Neural progenitor cell (in vitro differentiated cells): ENCODE data around the gene THSD1. TPM values are rescaled to one million over a fixed set of nuclear protein-coding genes. Genes with fewer than 3 reads are reported as not detected.
A peak's percentile ranks its signal among the peaks of the same experiment; 100 is the strongest.

Source experiments
- DNase-seq: peaks from one replicate; pipeline ENCODE4 v3.0.0-alpha.2; 2016; ENCODE audit warnings: low spot score
- H2AFZ ChIP-seq: fragments of 200-600 bp; sonication (generic); replicated peaks from 2 replicates; pipeline ENCODE4 v1.6.1; 2016; ENCODE audit warnings: antibody characterized with exemption
- H3F3A ChIP-seq: fragments of 200-600 bp; sonication (generic); 2 replicates; pipeline ENCODE4 v1.6.1; 2016; ENCODE audit warnings: antibody characterized with exemption, low read depth
- H3K27ac ChIP-seq: fragments of 200-600 bp; sonication (generic); 2 replicates; pipeline ENCODE4 v1.5.1; 2016; ENCODE audit warnings: mild to moderate bottlenecking
- H3K27me3 ChIP-seq: fragments of 200-600 bp; sonication (generic); 2 replicates; pipeline ENCODE4 v1.6.1; 2016; ENCODE audit warnings: mild to moderate bottlenecking, moderate library complexity
- H3K36me3 ChIP-seq: fragments of 200-600 bp; sonication (generic); 2 replicates; pipeline ENCODE4 v1.5.1; 2016
- H3K4me1 ChIP-seq: fragments of 200-600 bp; sonication (generic); 2 replicates; pipeline ENCODE4 v1.6.1; 2016; ENCODE audit warnings: mixed run types
- H3K4me2 ChIP-seq: fragments of 200-600 bp; sonication (generic); 2 replicates; pipeline ENCODE4 v1.6.1; 2016
- H3K4me3 ChIP-seq: fragments of 200-600 bp; sonication (generic); 2 replicates; pipeline ENCODE4 v1.5.1; 2016
- H3K79me2 ChIP-seq: fragments of 200-600 bp; sonication (generic); 2 replicates; pipeline ENCODE4 v1.6.1; 2016; ENCODE audit warnings: low read depth
- H3K9ac ChIP-seq: fragments of 200-600 bp; sonication (generic); 2 replicates; pipeline ENCODE4 v1.6.1; 2016
- H3K9me3 ChIP-seq: fragments of 200-600 bp; sonication (generic); 2 replicates; pipeline ENCODE4 v1.5.1; 2016; ENCODE audit warnings: low read depth
- H4K20me1 ChIP-seq: fragments of 200-600 bp; sonication (generic); 2 replicates; pipeline ENCODE4 v1.6.1; 2016; ENCODE audit warnings: low read depth
- H3K27ac Mint-ChIP-seq: 3 replicates; pipeline ENCODE4 v1.8.0; 2021; ENCODE audit warnings: mixed read lengths
- H3K27me3 Mint-ChIP-seq: 2 replicates; pipeline ENCODE4 v1.8.0; 2022; ENCODE audit warnings: low read depth, mild to moderate bottlenecking, inconsistent platforms, moderate library complexity, mixed read lengths; ENCODE audit not compliant: insufficient read depth
- H3K36me3 Mint-ChIP-seq: 3 replicates; pipeline ENCODE4 v1.8.0; 2021; ENCODE audit warnings: mixed read lengths
- H3K4me1 Mint-ChIP-seq: 3 replicates; pipeline ENCODE4 v1.8.0; 2021; ENCODE audit warnings: mixed read lengths
- H3K4me3 Mint-ChIP-seq: 3 replicates; pipeline ENCODE4 v1.8.0; 2021; ENCODE audit warnings: mild to moderate bottlenecking, moderate library complexity, mixed read lengths
- H3K9me3 Mint-ChIP-seq: 3 replicates; pipeline ENCODE4 v1.8.0; 2020; ENCODE audit warnings: mixed read lengths
- EZH2 ChIP-seq: fragments of 200-600 bp; sonication (generic); IDR thresholded peaks from 2 replicates; pipeline ENCODE4 v1.6.1; 2017; ENCODE audit warnings: antibody characterized with exemption, mild to moderate bottlenecking, moderate library complexity
- EZH2phosphoT487 ChIP-seq: fragments of 200-600 bp; sonication (generic); IDR thresholded peaks from 2 replicates; pipeline ENCODE4 v1.6.1; 2017; ENCODE audit warnings: antibody characterized with exemption
- total RNA-seq: library from RNA; depleted of rRNA; stranded (reverse); fragments of >200 nt; gene quantifications from 2 replicates; pipeline ENCODE4 v1.2.3, GENCODE V29; 2015; ENCODE audit warnings: low replicate concordance
- TF ChIP-seq, protein P1 (sequence below): fragments of 200-600 bp; sonication (generic); IDR thresholded peaks from 2 replicates; pipeline ENCODE4 v1.5.1; 2017; ENCODE audit warnings: antibody characterized with exemption, mild to moderate bottlenecking

The THSD1 gene
- total RNA-seq, 1 donor from 2014 or later, result 0.45 TPM

DNA sequence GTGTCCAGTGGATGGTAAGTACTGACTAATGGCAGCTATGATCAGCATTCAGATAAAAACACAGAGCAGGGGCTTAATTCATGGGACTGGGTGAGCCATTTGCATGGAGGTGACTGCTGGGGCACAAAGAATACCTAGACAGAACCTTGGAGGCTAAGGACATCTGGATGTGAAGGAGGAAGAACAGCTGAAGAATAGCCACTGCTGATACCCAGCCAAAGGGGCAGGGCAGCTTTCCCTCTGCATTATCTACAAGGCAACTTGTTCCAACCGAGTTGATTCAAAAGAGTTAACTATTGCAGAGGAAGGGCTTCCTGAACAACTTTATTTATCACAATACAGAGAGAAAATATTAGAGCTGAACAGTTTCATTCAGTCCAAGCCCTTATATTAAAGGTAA is 13.1 kb upstream of the THSD1 start:
- Mint-ChIP-seq H3K36me3 (peaks cover 38% of the 10 kb centered on the region), H3K9me3 (no peaks in the 10 kb centered on the region), H3K4me3 (no peak overlapping the region), H3K27me3 (no peaks in the 10 kb centered on the region), H3K4me1 (no peaks in the 10 kb centered on the region), H3K27ac (peak overlapping the region; percentile 46)
- H3K27me3 ChIP-seq, result no peaks in the 10 kb centered on the region
- no peaks in the 10 kb centered on the region for H3K79me2 ChIP-seq
- no peak overlapping the region for H2AFZ ChIP-seq
- DNase-seq, result no peak
- H3K36me3 ChIP-seq, result peaks cover 10% of the 10 kb centered on the region
- H3F3A ChIP-seq, result no peaks in the 10 kb centered on the region
- no peak overlapping the region for H3K4me2 ChIP-seq
- no peak overlapping the region for H3K27ac ChIP-seq
- no peak overlapping the region for H3K4me3 ChIP-seq
- H3K9ac ChIP-seq, result no peak overlapping the region
- no peaks in the 10 kb centered on the region for H4K20me1 ChIP-seq
- no peaks in the 10 kb centered on the region for H3K4me1 ChIP-seq
- no peaks in the 10 kb centered on the region for H3K9me3 ChIP-seq
- TF ChIP-seq EZH2 (no peak), EZH2phosphoT487 (no peak)
- TF ChIP-seq, protein P1, sequence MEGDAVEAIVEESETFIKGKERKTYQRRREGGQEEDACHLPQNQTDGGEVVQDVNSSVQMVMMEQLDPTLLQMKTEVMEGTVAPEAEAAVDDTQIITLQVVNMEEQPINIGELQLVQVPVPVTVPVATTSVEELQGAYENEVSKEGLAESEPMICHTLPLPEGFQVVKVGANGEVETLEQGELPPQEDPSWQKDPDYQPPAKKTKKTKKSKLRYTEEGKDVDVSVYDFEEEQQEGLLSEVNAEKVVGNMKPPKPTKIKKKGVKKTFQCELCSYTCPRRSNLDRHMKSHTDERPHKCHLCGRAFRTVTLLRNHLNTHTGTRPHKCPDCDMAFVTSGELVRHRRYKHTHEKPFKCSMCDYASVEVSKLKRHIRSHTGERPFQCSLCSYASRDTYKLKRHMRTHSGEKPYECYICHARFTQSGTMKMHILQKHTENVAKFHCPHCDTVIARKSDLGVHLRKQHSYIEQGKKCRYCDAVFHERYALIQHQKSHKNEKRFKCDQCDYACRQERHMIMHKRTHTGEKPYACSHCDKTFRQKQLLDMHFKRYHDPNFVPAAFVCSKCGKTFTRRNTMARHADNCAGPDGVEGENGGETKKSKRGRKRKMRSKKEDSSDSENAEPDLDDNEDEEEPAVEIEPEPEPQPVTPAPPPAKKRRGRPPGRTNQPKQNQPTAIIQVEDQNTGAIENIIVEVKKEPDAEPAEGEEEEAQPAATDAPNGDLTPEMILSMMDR, result no peak

DNA sequence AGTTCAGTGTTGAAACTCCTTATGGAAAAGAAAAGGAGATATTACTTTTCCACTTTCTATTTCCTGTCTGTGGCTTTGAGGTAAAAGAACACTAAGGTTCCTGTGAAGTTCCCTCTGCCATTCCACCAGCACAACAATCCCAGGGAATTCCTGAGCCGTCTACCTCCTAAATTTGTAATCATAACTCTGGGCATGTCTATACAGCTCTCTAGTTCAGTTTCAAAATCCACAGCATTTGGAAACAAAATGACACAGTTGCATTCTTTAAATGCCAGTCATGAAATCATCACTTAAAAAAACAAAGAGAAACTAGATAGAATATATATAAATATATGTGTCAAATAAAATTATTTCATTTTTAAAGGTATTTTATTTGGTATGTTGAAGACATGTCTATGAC is 9.0 kb upstream of the THSD1 start:
- Histone ChIP-seq H2AFZ (no peak overlapping the region), H3K9me3 (no peaks in the 10 kb centered on the region), H3K27ac (no peak overlapping the region), H3K79me2 (no peaks in the 10 kb centered on the region), H4K20me1 (no peaks in the 10 kb centered on the region), H3K9ac (no peak overlapping the region), H3K36me3 (peaks cover 3% of the 10 kb centered on the region), H3K4me2 (no peak overlapping the region), H3K4me1 (no peaks in the 10 kb centered on the region), H3K27me3 (no peaks in the 10 kb centered on the region), H3F3A (no peaks in the 10 kb centered on the region), H3K4me3 (no peak overlapping the region)
- Mint-ChIP-seq H3K27me3 (no peaks in the 10 kb centered on the region), H3K4me1 (no peaks in the 10 kb centered on the region), H3K36me3 (peaks cover 28% of the 10 kb centered on the region), H3K9me3 (no peaks in the 10 kb centered on the region), H3K4me3 (no peak overlapping the region), H3K27ac (no peak overlapping the region)
- no peak for DNase-seq
- TF ChIP-seq EZH2phosphoT487 (no peak), EZH2 (no peak)
- TF ChIP-seq, protein P1, result no peak

DNA sequence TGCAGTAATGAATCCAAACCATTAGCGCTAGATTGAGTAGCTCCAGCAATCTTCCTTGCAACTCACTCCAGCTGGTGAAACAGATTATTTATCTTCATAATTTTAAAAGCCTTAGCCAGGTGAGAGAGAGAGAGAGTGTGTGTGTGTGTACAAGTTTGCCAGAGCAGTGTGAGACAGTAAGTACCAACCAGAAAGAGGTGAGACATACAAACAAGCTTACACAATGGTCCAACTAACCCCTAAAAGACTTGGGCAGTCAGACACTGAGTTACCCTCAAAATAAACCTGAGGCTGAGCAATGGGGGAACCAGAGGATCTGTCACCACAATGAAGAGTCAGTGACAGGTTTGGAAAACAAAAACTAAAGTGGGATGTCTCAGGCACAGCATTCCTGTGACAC is 8.1 kb upstream of the THSD1 start:
- H3K4me1 ChIP-seq, result no peaks in the 10 kb centered on the region
- Mint-ChIP-seq H3K36me3 (peaks cover 25% of the 10 kb centered on the region), H3K27me3 (no peaks in the 10 kb centered on the region), H3K27ac (no peak overlapping the region), H3K4me1 (no peaks in the 10 kb centered on the region), H3K4me3 (no peak overlapping the region), H3K9me3 (no peaks in the 10 kb centered on the region)
- H3K79me2 ChIP-seq, result no peaks in the 10 kb centered on the region
- no peaks in the 10 kb centered on the region for H4K20me1 ChIP-seq
- H3K36me3 ChIP-seq, result peaks cover 3% of the 10 kb centered on the region
- no peak overlapping the region for H3K9ac ChIP-seq
- no peak overlapping the region for H2AFZ ChIP-seq
- H3K27me3 ChIP-seq, result no peaks in the 10 kb centered on the region
- no peaks in the 10 kb centered on the region for H3K9me3 ChIP-seq
- no peak for DNase-seq
- no peak overlapping the region for H3K27ac ChIP-seq
- H3K4me3 ChIP-seq, result no peak overlapping the region
- TF ChIP-seq, protein P1, result no peak
- TF ChIP-seq EZH2phosphoT487, result no peak
- no peak for TF ChIP-seq EZH2
- no peaks in the 10 kb centered on the region for H3F3A ChIP-seq
- H3K4me2 ChIP-seq, result no peak overlapping the region

DNA sequence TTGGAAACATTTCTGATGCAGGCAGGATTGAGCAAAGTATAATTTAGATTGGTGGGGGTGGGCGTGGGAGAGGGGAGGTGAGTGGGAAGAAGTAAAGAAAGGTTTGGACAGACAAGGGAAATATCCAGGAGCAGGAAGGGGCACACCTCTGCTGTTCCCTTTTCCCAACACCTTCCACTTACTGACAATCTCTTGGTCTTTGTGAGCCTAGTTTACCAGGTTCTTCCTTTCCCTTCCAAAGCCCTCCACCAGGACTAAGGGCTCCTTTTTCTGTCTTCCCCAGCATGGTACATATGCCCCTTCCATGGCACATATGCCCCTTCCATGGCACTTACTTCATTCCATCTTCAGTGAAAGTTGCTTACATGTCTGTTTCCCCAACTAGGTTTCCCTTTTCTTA is 6.2 kb upstream of the THSD1 start:
- Mint-ChIP-seq H3K27ac (no peak overlapping the region), H3K4me3 (no peak overlapping the region), H3K36me3 (peaks cover 24% of the 10 kb centered on the region), H3K27me3 (no peaks in the 10 kb centered on the region), H3K9me3 (no peaks in the 10 kb centered on the region), H3K4me1 (no peaks in the 10 kb centered on the region)
- Histone ChIP-seq H3K27ac (no peak overlapping the region), H3K79me2 (no peaks in the 10 kb centered on the region), H3K9me3 (no peaks in the 10 kb centered on the region), H3K9ac (no peak overlapping the region), H3K36me3 (peaks cover 3% of the 10 kb centered on the region), H4K20me1 (no peaks in the 10 kb centered on the region), H3K4me2 (no peak overlapping the region), H3F3A (no peaks in the 10 kb centered on the region), H3K4me3 (no peak overlapping the region), H3K27me3 (peaks cover 3% of the 10 kb centered on the region), H3K4me1 (no peaks in the 10 kb centered on the region), H2AFZ (no peak overlapping the region)
- DNase-seq, result no peak
- TF ChIP-seq EZH2 (no peak), EZH2phosphoT487 (no peak)
